NT2/D1 (cell line): ENCODE results near the gene MTURN.

Experiments used
- YY1 ChIP-seq: IDR thresholded peaks from 2 replicates; pipeline ENCODE4 v1.6.1; 2011; ENCODE audit not compliant: insufficient read length, insufficient read depth
- ZNF274 ChIP-seq: IDR thresholded peaks from 2 replicates; pipeline ENCODE4 v1.6.1; 2011; ENCODE audit warnings: mild to moderate bottlenecking, low read depth, low read length

GRCh38 chr7:30164567-30164966, 29.8 kb downstream of the MTURN start:
- TF ChIP-seq YY1 (no peak), ZNF274 (no peak)
